GM18868 (cell line): ENCODE data around the gene H1-8.

Source experiments
- ATAC-seq: cut with Tn5 transposase; IDR thresholded peaks from one replicate; pipeline ENCODE4 v1.9.1; 2021; ENCODE audit warnings: mild to moderate bottlenecking, moderate library complexity; ENCODE audit not compliant: unreplicated experiment

The H1-8 gene

GRCh38 chr3:129592381-129593131 lies 49.6 kb downstream of the H1-8 start:
- ATAC-seq, result no peak

- ATAC-seq, result no peak
These were observed 50.2 kb downstream of the H1-8 start for GRCh38 chr3:129593230-129593594.

GRCh38 chr3:129593595-129594339 lies 50.8 kb downstream of the H1-8 start:
- ATAC-seq, result no peak

- no peak for ATAC-seq
These were observed 51.4 kb downstream of the H1-8 start for GRCh38 chr3:129594409-129594808.

- no peak for ATAC-seq
These were observed 52.0 kb downstream of the H1-8 start for GRCh38 chr3:129594907-129595390.

- ATAC-seq, result no peak
These were observed 52.7 kb downstream of the H1-8 start for GRCh38 chr3:129595544-129596193.

GRCh38 chr3:129596194-129597086 lies 53.5 kb downstream of the H1-8 start:
- ATAC-seq, result no peak

- no peak for ATAC-seq
These were observed 54.4 kb downstream of the H1-8 start for GRCh38 chr3:129597087-129597999.

- no peak for ATAC-seq
These were observed 55.0 kb downstream of the H1-8 start for GRCh38 chr3:129598000-129598381.

- no peak for ATAC-seq
These were observed 55.5 kb downstream of the H1-8 start for GRCh38 chr3:129598484-129598883.

GRCh38 chr3:129599073-129599472 lies 56.1 kb downstream of the H1-8 start:
- ATAC-seq, result no peak

- ATAC-seq, result no peak
These were observed 56.6 kb downstream of the H1-8 start for GRCh38 chr3:129599607-129600006.

GRCh38 chr3:129600348-129600747 lies 57.4 kb downstream of the H1-8 start:
- no peak for ATAC-seq
